H9 (cell line): ENCODE data around the gene SYMPK. TPM values are rescaled to one million over a fixed set of nuclear protein-coding genes. Genes with fewer than 3 reads are reported as not detected.

Experiments used
- DNase-seq: peaks from one replicate; pipeline ENCODE4 v3.0.0-alpha.2; 2017
- H2AFZ ChIP-seq: one replicate; pipeline ENCODE4 v1.6.1; 2013; ENCODE audit warnings: mild to moderate bottlenecking, low read length, control low read depth, moderate library complexity
- H2AK5ac ChIP-seq: 2 replicates; pipeline ENCODE4 v1.6.1; 2013; ENCODE audit warnings: low read length, control low read depth, mixed read lengths; ENCODE audit not compliant: insufficient read length
- H2BK120ac ChIP-seq: one replicate; pipeline ENCODE4 v1.6.1; 2013; ENCODE audit warnings: low read depth, mild to moderate bottlenecking, low read length, control low read depth, inconsistent platforms; ENCODE audit not compliant: poor library complexity, severe bottlenecking
- H2BK12ac ChIP-seq: 2 replicates; pipeline ENCODE4 v1.6.1; 2013; ENCODE audit warnings: low read length, control low read depth, mixed read lengths, low read depth; ENCODE audit not compliant: insufficient read length
- H2BK15ac ChIP-seq: 2 replicates; pipeline ENCODE4 v1.6.1; 2013; ENCODE audit warnings: low read depth, low read length, control low read depth
- H2BK20ac ChIP-seq: one replicate; pipeline ENCODE4 v1.6.1; 2013; ENCODE audit warnings: low read depth, mild to moderate bottlenecking, low read length, control low read depth, inconsistent platforms; ENCODE audit not compliant: poor library complexity, severe bottlenecking
- H2BK5ac ChIP-seq: 2 replicates; pipeline ENCODE4 v1.6.1; 2013; ENCODE audit warnings: low read length, control low read depth, mixed read lengths; ENCODE audit not compliant: insufficient read length
- H3K14ac ChIP-seq: 2 replicates; pipeline ENCODE4 v1.6.1; 2013; ENCODE audit warnings: low read length, control low read depth; ENCODE audit not compliant: insufficient read depth
- H3K18ac ChIP-seq: 2 replicates; pipeline ENCODE4 v1.6.1; 2013; ENCODE audit warnings: low read depth, mild to moderate bottlenecking, mixed read lengths, low read length, control low read depth; ENCODE audit not compliant: insufficient read length
- H3K23ac ChIP-seq: 2 replicates; pipeline ENCODE4 v1.6.1; 2013; ENCODE audit warnings: low read length, control low read depth, mixed read lengths, low read depth; ENCODE audit not compliant: insufficient read length
- H3K23me2 ChIP-seq: 2 replicates; pipeline ENCODE4 v1.6.1; 2013; ENCODE audit warnings: low read depth, mild to moderate bottlenecking, mixed read lengths, low read length, control low read depth; ENCODE audit not compliant: insufficient read length, poor library complexity, severe bottlenecking
- H3K27ac ChIP-seq: 2 replicates; pipeline ENCODE4 v1.5.1; 2013; ENCODE audit warnings: low read length, control low read depth, mixed read lengths, low read depth; ENCODE audit not compliant: insufficient read length
- H3K27me3 ChIP-seq: 2 replicates; pipeline ENCODE4 v1.6.1; 2013; ENCODE audit warnings: low read length, control low read depth, inconsistent platforms; ENCODE audit not compliant: insufficient read depth
- H3K4ac ChIP-seq: 2 replicates; pipeline ENCODE4 v1.6.1; 2013; ENCODE audit warnings: low read depth, mild to moderate bottlenecking, control low read depth, inconsistent platforms, low read length, moderate library complexity
- H3K4me1 ChIP-seq: 2 replicates; pipeline ENCODE4 v1.6.1; 2013; ENCODE audit warnings: low read length, control low read depth, inconsistent platforms; ENCODE audit not compliant: insufficient read depth
- H3K4me2 ChIP-seq: 2 replicates; pipeline ENCODE4 v1.6.1; 2013; ENCODE audit warnings: low read length, control low read depth, mixed read lengths; ENCODE audit not compliant: insufficient read length, insufficient read depth
- H3K56ac ChIP-seq: 2 replicates; pipeline ENCODE4 v1.6.1; 2013; ENCODE audit warnings: low read depth, mild to moderate bottlenecking, mixed read lengths, low read length, control low read depth; ENCODE audit not compliant: insufficient read length
- H3K79me1 ChIP-seq: 2 replicates; pipeline ENCODE4 v1.6.1; 2013; ENCODE audit warnings: low read depth, mild to moderate bottlenecking, moderate library complexity, low read length, control low read depth, inconsistent platforms; ENCODE audit not compliant: insufficient read depth, poor library complexity, severe bottlenecking
- H3K79me2 ChIP-seq: 2 replicates; pipeline ENCODE4 v1.6.1; 2013; ENCODE audit warnings: low read length, control low read depth, inconsistent platforms; ENCODE audit not compliant: insufficient read depth
- H3K9ac ChIP-seq: 2 replicates; pipeline ENCODE4 v1.6.1; 2013; ENCODE audit warnings: low read length, control low read depth, mixed read lengths; ENCODE audit not compliant: insufficient read length; ENCODE audit errors: extremely low read depth
- H3K9me3 ChIP-seq: one replicate; pipeline ENCODE4 v1.6.1; 2013; ENCODE audit warnings: low read depth, low read length, inconsistent platforms; ENCODE audit not compliant: control insufficient read depth
- H3T11ph ChIP-seq: one replicate; pipeline ENCODE4 v1.6.1; 2013; ENCODE audit warnings: mild to moderate bottlenecking, low read length, control low read depth, inconsistent platforms
- H4K20me1 ChIP-seq: one replicate; pipeline ENCODE4 v1.6.1; 2013; ENCODE audit not compliant: control insufficient read depth, insufficient read length, insufficient read depth
- H4K5ac ChIP-seq: 2 replicates; pipeline ENCODE4 v1.6.1; 2013; ENCODE audit warnings: low read depth, mild to moderate bottlenecking, mixed read lengths, low read length, control low read depth; ENCODE audit not compliant: insufficient read length
- H4K8ac ChIP-seq: replicated peaks from 2 replicates; pipeline ENCODE4 v1.6.1; 2013; ENCODE audit warnings: low read length, control low read depth, mixed read lengths, low read depth; ENCODE audit not compliant: insufficient read length
- H4K91ac ChIP-seq: 2 replicates; pipeline ENCODE4 v1.6.1; 2013; ENCODE audit warnings: low read depth, mild to moderate bottlenecking, moderate library complexity, mixed read lengths, low read length, control low read depth; ENCODE audit not compliant: insufficient read length
- H3K27ac Mint-ChIP-seq, 3 experiments: 2 replicates in 2 of 3; 3 replicates in 1 of 3; pipeline ENCODE4 v1.8.0; 2020 to 2021; ENCODE audit warnings: mixed read lengths in 3 of 3, mild to moderate bottlenecking in 1 of 3, moderate library complexity in 1 of 3
- H3K27me3 Mint-ChIP-seq: 2 replicates; pipeline ENCODE4 v1.8.0; 2021; ENCODE audit warnings: low read depth, mild to moderate bottlenecking, moderate library complexity, mixed read lengths
- H3K36me3 Mint-ChIP-seq, 3 experiments: 2 replicates in 2 of 3; 3 replicates in 1 of 3; pipeline ENCODE4 v1.8.0; 2020 to 2021; ENCODE audit warnings: low read depth in 3 of 3, mixed read lengths in 3 of 3; ENCODE audit not compliant: insufficient read depth in 1 of 3
- H3K4me1 Mint-ChIP-seq, 2 experiments: 2 replicates each; pipeline ENCODE4 v1.8.0; 2020; ENCODE audit warnings: mixed read lengths in 2 of 2
- H3K4me3 Mint-ChIP-seq, 2 experiments: 2 replicates in 1 of 2; 3 replicates in 1 of 2; pipeline ENCODE4 v1.8.0; 2020 to 2021; ENCODE audit warnings: mild to moderate bottlenecking in 2 of 2, mixed read lengths in 2 of 2, moderate library complexity in 1 of 2
- H3K9me3 Mint-ChIP-seq, 2 experiments: 2 replicates in 1 of 2; 3 replicates in 1 of 2; pipeline ENCODE4 v1.8.0; 2020; ENCODE audit warnings: mild to moderate bottlenecking in 2 of 2, mixed read lengths in 2 of 2, moderate library complexity in 1 of 2
- WGBS: extraction: QIAGEN DNeasy Blood & Tissue Kit; methylation state at CpG from one replicate; pipeline ENCODE4 v1.1.7; 2013; ENCODE audit warnings: missing lambda C conversion rate, low lambda C conversion rate, mixed read lengths; ENCODE audit not compliant: insufficient read length; ENCODE audit errors: extremely low coverage; 5-methylcytosine and 5-hydroxymethylcytosine counted together
- total RNA-seq: library from RNA; stranded (reverse); gene quantifications from 2 replicates; pipeline ENCODE4 v1.2.1, GENCODE V29; 2021
- TF ChIP-seq, protein P1 (sequence below): fragments of 200-600 bp; sonication (generic); conservative IDR thresholded peaks from 3 replicates; pipeline ENCODE4 v1.8.0; 2021; ENCODE audit warnings: antibody characterized with exemption, mild to moderate bottlenecking

The SYMPK gene
- total RNA-seq, 1 experiment from 2014 or later = 104 TPM

DNA sequence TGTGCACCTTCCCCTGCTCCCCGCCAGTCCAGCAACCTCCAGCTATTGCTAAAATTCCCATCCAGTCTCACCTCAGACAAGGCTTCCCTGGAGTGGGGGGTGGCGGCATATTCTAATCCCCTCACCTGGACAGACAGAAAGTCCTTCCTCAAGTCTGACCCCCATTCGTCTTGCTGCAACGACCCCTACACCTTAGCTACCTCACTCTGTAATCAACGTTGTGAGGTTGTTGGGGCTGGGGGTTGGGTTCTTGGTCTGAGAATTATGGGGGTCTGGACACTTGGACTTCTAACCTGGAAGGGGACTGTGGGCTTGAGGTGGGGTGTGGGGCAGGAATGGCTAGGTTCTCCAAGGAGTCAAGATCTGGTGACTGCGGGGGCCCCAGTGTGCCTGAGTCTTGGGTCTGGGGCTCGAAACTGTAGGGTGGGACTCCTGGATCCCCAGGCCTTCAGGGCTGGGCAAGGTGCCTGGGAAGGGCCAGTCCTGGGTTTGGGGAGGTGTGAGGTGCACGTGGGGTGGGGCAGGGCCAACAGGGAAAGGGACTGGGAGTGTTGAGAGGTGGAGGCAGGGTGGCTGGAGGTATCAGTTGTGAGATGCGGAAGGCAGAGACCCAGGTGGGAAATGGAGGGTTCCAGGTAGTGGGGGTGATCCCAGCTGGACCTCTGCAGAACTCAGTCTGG is 2.5 kb upstream of the SYMPK start:
- no peak overlapping the region for H3K23ac ChIP-seq
- peaks cover 5% of the 10 kb centered on the region; the same call in 1 of the 2 replicates for H3K4me1 ChIP-seq
- no peaks in the 10 kb centered on the region; the same call in 1 of the 2 replicates for H3K27me3 Mint-ChIP-seq
- H3K79me2 ChIP-seq = peaks cover 10% of the 10 kb centered on the region; the same call in 1 of the 2 replicates
- no peak for DNase-seq
- no peak overlapping the region for H2BK15ac ChIP-seq
- no peak overlapping the region; the same call in 1 of the 2 replicates for H3K14ac ChIP-seq
- H3K4me2 ChIP-seq = peak overlapping the region; percentile 83
- H2AFZ ChIP-seq = no peak overlapping the region
- peak overlapping the region; percentile 87 for H3K9ac ChIP-seq
- H2BK5ac ChIP-seq = no peak overlapping the region
- H3K27ac ChIP-seq = no peak overlapping the region
- no peak overlapping the region for H3K56ac ChIP-seq
- no peak overlapping the region for H2AK5ac ChIP-seq
- H3K4me3 Mint-ChIP-seq = peak overlapping the region; percentile 97 to 100
- no peak overlapping the region for H4K5ac ChIP-seq
- H3K27ac Mint-ChIP-seq = peak overlapping the region; percentile 44 to 59 (median 46); a peak in 4 of 7 replicates
- H2BK120ac ChIP-seq = no peak overlapping the region
- H3K18ac ChIP-seq = no peak overlapping the region
- no CpG with 5 or more reads among the region's 9 CpGs for WGBS
- H3T11ph ChIP-seq = no peak overlapping the region
- H3K4me1 Mint-ChIP-seq = peaks cover 36 to 52% of the 10 kb centered on the region in 2 experiments
- H3K36me3 Mint-ChIP-seq = peaks cover 0 to 13% (median 5%) of the 10 kb centered on the region in 3 experiments; a peak in 5 of 7 replicates
- H3K9me3 Mint-ChIP-seq = no peaks in the 10 kb centered on the region; a peak in 1 of 5 replicates
- H3K9me3 ChIP-seq = no peaks in the 10 kb centered on the region
- no peak overlapping the region for H4K91ac ChIP-seq
- H3K23me2 ChIP-seq = peaks cover 18% of the 10 kb centered on the region
- no peak overlapping the region for H2BK20ac ChIP-seq
- H4K20me1 ChIP-seq = no peaks in the 10 kb centered on the region
- H3K27me3 ChIP-seq = no peaks in the 10 kb centered on the region
- H3K4ac ChIP-seq = no peak overlapping the region
- TF ChIP-seq, protein P1, sequence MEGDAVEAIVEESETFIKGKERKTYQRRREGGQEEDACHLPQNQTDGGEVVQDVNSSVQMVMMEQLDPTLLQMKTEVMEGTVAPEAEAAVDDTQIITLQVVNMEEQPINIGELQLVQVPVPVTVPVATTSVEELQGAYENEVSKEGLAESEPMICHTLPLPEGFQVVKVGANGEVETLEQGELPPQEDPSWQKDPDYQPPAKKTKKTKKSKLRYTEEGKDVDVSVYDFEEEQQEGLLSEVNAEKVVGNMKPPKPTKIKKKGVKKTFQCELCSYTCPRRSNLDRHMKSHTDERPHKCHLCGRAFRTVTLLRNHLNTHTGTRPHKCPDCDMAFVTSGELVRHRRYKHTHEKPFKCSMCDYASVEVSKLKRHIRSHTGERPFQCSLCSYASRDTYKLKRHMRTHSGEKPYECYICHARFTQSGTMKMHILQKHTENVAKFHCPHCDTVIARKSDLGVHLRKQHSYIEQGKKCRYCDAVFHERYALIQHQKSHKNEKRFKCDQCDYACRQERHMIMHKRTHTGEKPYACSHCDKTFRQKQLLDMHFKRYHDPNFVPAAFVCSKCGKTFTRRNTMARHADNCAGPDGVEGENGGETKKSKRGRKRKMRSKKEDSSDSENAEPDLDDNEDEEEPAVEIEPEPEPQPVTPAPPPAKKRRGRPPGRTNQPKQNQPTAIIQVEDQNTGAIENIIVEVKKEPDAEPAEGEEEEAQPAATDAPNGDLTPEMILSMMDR = no peak
- no peak overlapping the region for H4K8ac ChIP-seq
- H3K79me1 ChIP-seq = peaks cover 3% of the 10 kb centered on the region
- no peak overlapping the region for H2BK12ac ChIP-seq
